ENCODE results near the gene RAPGEFL1.

RAPGEFL1 gene

DNA sequence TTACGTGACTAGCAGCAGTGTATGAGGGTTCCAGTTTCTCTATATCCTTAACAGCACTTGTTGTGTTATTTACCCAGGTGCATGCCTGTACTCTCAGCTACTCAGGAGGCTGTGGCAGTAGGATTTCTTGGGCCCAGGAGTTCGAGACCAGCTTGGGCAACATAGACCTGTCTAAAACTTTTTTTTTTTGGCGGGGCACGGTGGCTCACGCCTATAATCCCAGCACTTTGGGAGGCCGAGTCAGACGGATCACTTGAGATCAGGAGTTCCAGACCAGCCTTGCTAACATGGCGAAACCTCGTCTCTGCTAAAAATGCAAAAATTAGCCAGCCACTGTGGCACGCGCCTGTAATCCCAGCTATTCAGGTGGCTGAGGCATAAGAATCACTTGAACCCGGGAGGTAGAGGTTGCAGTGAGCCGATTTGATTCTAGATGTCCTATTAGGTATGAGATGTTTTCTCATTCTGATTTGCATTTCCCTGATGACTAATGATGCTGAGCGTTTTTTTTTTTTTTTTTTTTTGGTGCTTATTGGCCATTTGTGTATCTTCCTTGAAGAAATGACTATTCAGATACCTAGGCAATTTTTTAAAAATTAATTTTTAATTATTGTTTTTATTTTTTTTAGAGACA lies 23.6 kb upstream of the RAPGEFL1 start:
- Histone ChIP-seq H3K9ac (ENCODE audit: low read depth, low read length) (no peak overlapping the region), H3K9me3 (replicated peaks; ENCODE audit: low read length) (no peaks in the 10 kb centered on the region), H3K4me1 (ENCODE audit: control insufficient read depth, insufficient read depth, low read length) (peaks cover 10% of the 10 kb centered on the region), H3K4me2 (ENCODE audit: low read length) (no peak overlapping the region), H3K27me3 (ENCODE audit: control insufficient read depth, insufficient read depth, low read length) (no peaks in the 10 kb centered on the region), H3K4me3 (ENCODE audit: low read length) (no peak overlapping the region), H3K36me3 (ENCODE audit: insufficient read depth, low read length) (peaks cover 58% of the 10 kb centered on the region)

DNA sequence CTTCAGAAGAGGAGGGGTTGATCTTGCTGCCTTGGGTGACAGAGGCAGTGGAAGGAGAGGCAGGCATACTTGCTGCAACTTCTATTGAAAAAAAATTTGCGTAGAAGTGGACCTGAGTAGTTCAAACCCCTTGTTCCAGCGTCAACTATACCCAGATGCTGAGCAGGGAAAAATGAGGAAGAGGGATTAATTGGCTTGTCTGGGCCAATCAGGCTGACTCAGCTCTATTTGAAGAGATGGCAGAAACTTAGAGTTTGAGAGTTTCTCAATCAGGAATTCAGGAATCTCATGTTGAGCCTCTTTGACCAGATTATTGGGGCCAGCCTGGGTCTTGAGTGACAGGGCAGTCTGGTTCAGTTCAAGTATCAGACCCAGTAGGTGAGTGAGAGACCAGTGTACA lies 19.3 kb upstream of the RAPGEFL1 start:
- no peaks in the 10 kb centered on the region for H3K9me3 ChIP-seq (replicated peaks; ENCODE audit: low read length)
- H3K36me3 ChIP-seq (ENCODE audit: insufficient read depth, low read length) = peaks cover 46% of the 10 kb centered on the region
- no peaks in the 10 kb centered on the region for H3K27me3 ChIP-seq (ENCODE audit: control insufficient read depth, insufficient read depth, low read length)
- H3K4me2 ChIP-seq (ENCODE audit: low read length) = no peak overlapping the region
- no peak overlapping the region for H3K4me3 ChIP-seq (ENCODE audit: low read length)
- no peak overlapping the region for H3K9ac ChIP-seq (ENCODE audit: low read depth, low read length)
- H3K4me1 ChIP-seq (ENCODE audit: control insufficient read depth, insufficient read depth, low read length) = peaks cover 9% of the 10 kb centered on the region

DNA sequence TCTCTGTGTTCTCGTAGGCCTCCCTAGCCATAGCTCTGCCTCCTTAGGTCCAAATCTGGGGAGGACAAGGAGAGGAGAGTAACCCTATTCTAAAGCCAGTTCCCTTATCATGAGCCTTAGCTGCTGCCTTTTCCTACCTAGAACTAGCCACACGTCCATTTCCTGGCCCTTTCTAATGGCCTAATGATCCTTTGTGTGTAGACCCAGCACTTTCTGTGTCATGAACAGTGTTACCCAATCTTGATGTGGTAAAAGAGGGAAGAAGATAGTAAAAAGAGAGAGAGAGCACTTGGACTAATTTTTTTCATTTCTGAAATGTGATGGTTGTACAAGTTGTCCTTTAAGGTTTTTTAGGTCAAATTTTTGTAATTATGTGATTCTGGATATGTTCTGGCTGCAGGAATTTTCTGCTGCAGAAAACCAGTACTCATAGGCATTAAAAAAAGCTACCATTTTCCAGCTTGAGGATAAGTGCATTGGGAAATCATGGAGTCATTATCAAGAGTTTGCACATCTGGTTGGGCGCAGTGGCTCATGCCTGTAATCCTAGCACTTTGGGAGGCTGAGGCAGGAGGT lies 18.7 kb upstream of the RAPGEFL1 start:
- Histone ChIP-seq H3K4me2 (ENCODE audit: low read length) (no peak overlapping the region), H3K4me1 (ENCODE audit: control insufficient read depth, insufficient read depth, low read length) (peaks cover 4% of the 10 kb centered on the region), H3K27me3 (ENCODE audit: control insufficient read depth, insufficient read depth, low read length) (no peaks in the 10 kb centered on the region), H3K36me3 (ENCODE audit: insufficient read depth, low read length) (peaks cover 45% of the 10 kb centered on the region), H3K4me3 (ENCODE audit: low read length) (no peak overlapping the region), H3K9me3 (replicated peaks; ENCODE audit: low read length) (no peaks in the 10 kb centered on the region), H3K9ac (ENCODE audit: low read depth, low read length) (no peak overlapping the region)

DNA sequence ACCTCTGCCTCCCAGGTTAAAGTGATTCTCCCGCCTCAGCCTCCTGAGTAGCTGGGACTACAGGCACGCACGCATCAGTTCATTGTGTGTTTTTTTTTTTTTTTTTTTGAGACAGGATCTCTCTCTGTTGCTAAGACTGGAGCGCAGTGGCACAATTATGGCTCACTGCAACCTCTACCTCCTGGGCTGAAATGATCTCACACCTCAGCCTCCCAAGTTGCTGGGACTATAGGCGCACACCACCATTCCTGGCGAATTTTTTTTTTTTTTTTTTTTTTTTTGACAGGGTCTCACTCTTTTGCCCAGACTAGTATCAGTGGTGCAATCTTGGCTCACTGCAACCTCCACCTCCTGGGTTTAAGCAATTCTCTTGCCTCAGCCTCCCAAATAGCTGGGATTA lies 17.8 kb upstream of the RAPGEFL1 start:
- Histone ChIP-seq H3K36me3 (ENCODE audit: insufficient read depth, low read length) (peaks cover 44% of the 10 kb centered on the region), H3K4me2 (ENCODE audit: low read length) (no peak overlapping the region), H3K9me3 (replicated peaks; ENCODE audit: low read length) (no peaks in the 10 kb centered on the region), H3K4me1 (ENCODE audit: control insufficient read depth, insufficient read depth, low read length) (no peaks in the 10 kb centered on the region), H3K27me3 (ENCODE audit: control insufficient read depth, insufficient read depth, low read length) (no peaks in the 10 kb centered on the region), H3K9ac (ENCODE audit: low read depth, low read length) (no peak overlapping the region), H3K4me3 (ENCODE audit: low read length) (no peak overlapping the region)

DNA sequence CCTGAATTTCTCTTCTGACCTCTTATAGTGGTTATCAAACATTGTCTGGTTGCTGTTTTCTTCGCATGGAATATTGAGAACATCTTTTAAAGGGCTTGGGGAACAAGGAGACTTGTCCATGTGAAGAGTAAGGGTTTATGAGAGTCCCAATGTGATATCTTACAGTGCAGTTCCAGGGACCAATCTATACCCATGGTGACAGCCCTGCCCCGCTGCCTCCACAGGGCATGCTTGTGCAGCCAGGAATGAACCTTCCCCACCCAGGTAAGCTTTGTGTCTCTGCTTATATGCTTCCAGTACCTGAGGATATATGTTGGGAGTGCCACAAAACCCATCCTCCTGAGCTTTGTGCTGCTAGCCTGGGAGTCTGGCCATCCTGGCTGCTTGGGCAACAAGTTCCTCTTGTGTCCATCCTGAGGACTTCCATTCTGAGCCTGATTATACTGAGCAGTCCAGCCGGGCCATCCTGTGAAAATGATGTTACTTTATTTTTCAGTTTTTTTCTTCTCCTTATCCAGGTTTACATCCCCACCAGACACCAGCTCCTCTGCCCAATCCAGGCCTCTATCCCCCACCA lies 9.5 kb upstream of the RAPGEFL1 start:
- Histone ChIP-seq H3K36me3 (ENCODE audit: insufficient read depth, low read length) (peaks cover 78% of the 10 kb centered on the region), H3K27me3 (ENCODE audit: control insufficient read depth, insufficient read depth, low read length) (no peaks in the 10 kb centered on the region), H3K4me1 (ENCODE audit: control insufficient read depth, insufficient read depth, low read length) (peaks cover 3% of the 10 kb centered on the region), H3K9ac (ENCODE audit: low read depth, low read length) (no peak overlapping the region), H3K9me3 (replicated peaks; ENCODE audit: low read length) (no peaks in the 10 kb centered on the region), H3K4me2 (ENCODE audit: low read length) (no peak overlapping the region), H3K4me3 (ENCODE audit: low read length) (no peak overlapping the region)

DNA sequence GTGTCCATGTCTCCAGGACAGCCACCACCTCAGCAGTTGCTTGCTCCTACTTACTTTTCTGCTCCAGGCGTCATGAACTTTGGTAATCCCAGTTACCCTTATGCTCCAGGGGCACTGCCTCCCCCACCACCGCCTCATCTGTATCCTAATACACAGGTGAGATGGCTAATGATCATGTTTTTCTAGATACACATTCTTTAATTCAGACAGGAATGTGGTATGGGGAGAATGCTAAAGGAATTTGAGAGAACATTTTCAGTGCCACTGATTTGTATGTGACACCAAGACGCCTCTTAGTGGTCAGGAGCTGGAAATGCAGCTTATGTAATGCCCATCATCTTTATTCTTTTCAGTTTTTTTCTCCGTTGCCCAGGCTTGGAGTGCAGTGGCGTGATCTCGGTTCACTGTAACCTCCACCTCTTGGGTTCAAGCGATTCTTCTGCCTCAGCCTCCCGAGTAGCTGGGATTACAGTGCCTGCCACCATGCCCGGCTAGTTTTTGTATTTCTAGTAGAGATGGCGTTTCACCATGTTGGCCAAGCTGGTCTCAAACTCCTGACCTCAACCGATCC lies 8.9 kb upstream of the RAPGEFL1 start:
- H3K9ac ChIP-seq (ENCODE audit: low read depth, low read length) = no peak overlapping the region
- H3K27me3 ChIP-seq (ENCODE audit: control insufficient read depth, insufficient read depth, low read length) = no peaks in the 10 kb centered on the region
- peaks cover 3% of the 10 kb centered on the region for H3K4me1 ChIP-seq (ENCODE audit: control insufficient read depth, insufficient read depth, low read length)
- no peaks in the 10 kb centered on the region for H3K9me3 ChIP-seq (replicated peaks; ENCODE audit: low read length)
- no peak overlapping the region for H3K4me3 ChIP-seq (ENCODE audit: low read length)
- peaks cover 77% of the 10 kb centered on the region for H3K36me3 ChIP-seq (ENCODE audit: insufficient read depth, low read length)
- no peak overlapping the region for H3K4me2 ChIP-seq (ENCODE audit: low read length)

DNA sequence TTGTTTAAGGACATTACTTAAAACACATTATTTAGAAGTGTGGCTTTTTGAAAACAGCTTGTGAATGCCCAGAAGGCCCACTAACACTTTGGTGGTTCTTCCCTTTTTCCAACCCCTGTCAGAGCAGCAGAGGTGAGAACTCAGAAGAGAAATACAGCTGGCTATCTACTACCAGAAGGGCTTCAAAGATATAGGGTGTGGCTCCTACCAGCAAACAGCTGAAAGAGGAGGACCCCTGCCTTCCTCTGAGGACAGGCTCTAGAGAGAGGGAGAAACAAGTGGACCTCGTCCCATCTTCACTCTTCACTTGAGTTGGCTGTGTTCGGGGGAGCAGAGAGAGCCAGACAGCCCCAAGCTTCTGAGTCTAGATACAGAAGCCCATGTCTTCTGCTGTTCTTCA lies 6.9 kb upstream of the RAPGEFL1 start:
- no peak overlapping the region for H3K4me3 ChIP-seq (ENCODE audit: low read length)
- H3K4me1 ChIP-seq (ENCODE audit: control insufficient read depth, insufficient read depth, low read length) = peaks cover 3% of the 10 kb centered on the region
- peaks cover 77% of the 10 kb centered on the region for H3K36me3 ChIP-seq (ENCODE audit: insufficient read depth, low read length)
- H3K27me3 ChIP-seq (ENCODE audit: control insufficient read depth, insufficient read depth, low read length) = no peaks in the 10 kb centered on the region
- H3K9ac ChIP-seq (ENCODE audit: low read depth, low read length) = no peak overlapping the region
- no peak overlapping the region for H3K4me2 ChIP-seq (ENCODE audit: low read length)
- H3K9me3 ChIP-seq (replicated peaks; ENCODE audit: low read length) = no peaks in the 10 kb centered on the region

DNA sequence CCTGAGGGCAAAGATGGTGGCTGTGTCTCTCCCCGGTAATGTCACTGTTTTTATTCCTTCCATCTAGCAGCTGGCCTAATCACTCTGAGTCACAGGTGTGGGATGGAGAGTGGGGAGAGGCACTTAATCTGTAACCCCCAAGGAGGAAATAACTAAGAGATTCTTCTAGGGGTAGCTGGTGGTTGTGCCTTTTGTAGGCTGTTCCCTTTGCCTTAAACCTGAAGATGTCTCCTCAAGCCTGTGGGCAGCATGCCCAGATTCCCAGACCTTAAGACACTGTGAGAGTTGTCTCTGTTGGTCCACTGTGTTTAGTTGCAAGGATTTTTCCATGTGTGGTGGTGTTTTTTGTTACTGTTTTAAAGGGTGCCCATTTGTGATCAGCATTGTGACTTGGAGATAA lies 5.5 kb upstream of the RAPGEFL1 start:
- Histone ChIP-seq H3K9ac (ENCODE audit: low read depth, low read length) (no peak overlapping the region), H3K4me2 (ENCODE audit: low read length) (no peak overlapping the region), H3K27me3 (ENCODE audit: control insufficient read depth, insufficient read depth, low read length) (no peaks in the 10 kb centered on the region), H3K4me3 (ENCODE audit: low read length) (no peak overlapping the region), H3K36me3 (ENCODE audit: insufficient read depth, low read length) (peaks cover 71% of the 10 kb centered on the region), H3K4me1 (ENCODE audit: control insufficient read depth, insufficient read depth, low read length) (peaks cover 4% of the 10 kb centered on the region), H3K9me3 (replicated peaks; ENCODE audit: low read length) (no peaks in the 10 kb centered on the region)

DNA sequence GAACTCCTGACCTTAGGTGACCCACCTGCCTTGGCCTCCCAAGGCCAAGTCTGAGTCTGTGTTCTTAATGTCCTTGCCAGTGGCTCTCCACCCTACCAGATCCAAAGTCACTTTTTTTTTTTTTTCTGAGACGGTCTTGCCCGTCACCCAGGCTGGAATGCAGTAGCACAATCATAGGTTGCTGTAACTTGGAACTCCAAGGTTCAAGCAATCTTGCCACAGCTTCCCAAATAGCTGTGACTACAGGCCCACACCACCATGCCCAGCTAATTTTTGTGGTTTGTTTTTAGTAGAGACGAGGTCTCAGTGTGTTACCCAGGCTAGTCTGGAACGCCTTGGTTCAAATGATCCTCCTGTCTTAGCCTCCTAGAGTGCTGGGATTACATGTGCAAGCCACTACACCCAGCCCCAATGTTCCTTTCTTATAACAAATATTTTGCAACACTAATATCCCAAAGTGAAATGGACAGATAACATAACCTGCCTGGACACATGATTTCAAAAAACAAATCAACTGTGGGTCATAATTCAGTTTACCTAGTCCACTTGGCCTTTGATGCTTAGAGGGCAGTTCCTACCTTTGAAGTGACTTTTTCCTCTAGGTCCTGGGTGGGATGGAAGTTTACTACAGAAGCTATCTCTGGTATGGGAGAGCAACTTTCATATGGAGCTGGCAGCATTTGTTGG lies 4.0 kb upstream of the RAPGEFL1 start:
- Histone ChIP-seq H3K4me3 (ENCODE audit: low read length) (no peak overlapping the region), H3K9me3 (replicated peaks; ENCODE audit: low read length) (no peaks in the 10 kb centered on the region), H3K4me2 (ENCODE audit: low read length) (no peak overlapping the region), H3K9ac (ENCODE audit: low read depth, low read length) (no peak overlapping the region), H3K4me1 (ENCODE audit: control insufficient read depth, insufficient read depth, low read length) (peaks cover 6% of the 10 kb centered on the region), H3K36me3 (ENCODE audit: insufficient read depth, low read length) (peaks cover 59% of the 10 kb centered on the region), H3K27me3 (ENCODE audit: control insufficient read depth, insufficient read depth, low read length) (no peaks in the 10 kb centered on the region)

DNA sequence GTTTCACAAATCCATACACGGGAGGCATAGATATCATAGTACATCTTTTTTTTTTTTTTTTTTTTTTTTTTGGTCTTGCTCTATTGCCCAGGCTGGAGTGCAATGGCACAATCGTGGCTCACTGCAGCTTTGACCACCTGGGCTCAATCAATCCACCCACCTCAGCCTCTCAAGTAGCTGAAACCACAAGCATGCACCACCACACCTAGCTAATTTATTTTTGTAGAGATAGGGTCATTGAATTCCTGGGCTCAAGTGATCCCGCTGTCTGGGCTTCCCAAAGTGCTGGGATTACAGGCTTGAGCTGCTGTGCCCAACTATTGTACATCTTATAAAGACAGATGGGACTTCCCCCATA lies 3.5 kb upstream of the RAPGEFL1 start:
- Histone ChIP-seq H3K4me1 (ENCODE audit: control insufficient read depth, insufficient read depth, low read length) (peaks cover 6% of the 10 kb centered on the region), H3K9ac (ENCODE audit: low read depth, low read length) (no peak overlapping the region), H3K27me3 (ENCODE audit: control insufficient read depth, insufficient read depth, low read length) (no peaks in the 10 kb centered on the region), H3K9me3 (replicated peaks; ENCODE audit: low read length) (no peaks in the 10 kb centered on the region), H3K36me3 (ENCODE audit: insufficient read depth, low read length) (peaks cover 61% of the 10 kb centered on the region), H3K4me3 (ENCODE audit: low read length) (no peak overlapping the region), H3K4me2 (ENCODE audit: low read length) (no peak overlapping the region)

DNA sequence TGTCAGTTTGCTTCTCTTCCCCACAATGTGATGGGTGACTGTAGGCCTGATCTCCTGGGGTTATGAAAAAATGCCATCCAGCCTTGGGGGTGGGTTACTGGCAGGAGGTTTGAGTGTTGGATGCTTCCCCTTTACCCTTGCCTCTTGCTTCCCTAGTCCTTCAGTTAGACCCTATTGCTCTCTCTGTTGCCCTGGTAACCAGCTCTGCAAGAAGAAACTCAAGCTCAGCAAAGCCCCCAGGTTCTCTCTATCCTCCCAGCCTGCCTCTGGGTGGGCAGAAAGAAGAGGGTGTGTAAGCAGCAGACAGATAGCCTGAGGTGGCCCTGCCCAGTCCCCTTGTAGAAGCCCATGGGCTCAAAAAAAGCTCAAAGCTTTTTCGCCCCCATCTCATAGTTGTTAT lies 2.8 kb upstream of the RAPGEFL1 start:
- Histone ChIP-seq H3K36me3 (ENCODE audit: insufficient read depth, low read length) (peaks cover 54% of the 10 kb centered on the region), H3K9me3 (replicated peaks; ENCODE audit: low read length) (no peaks in the 10 kb centered on the region), H3K9ac (ENCODE audit: low read depth, low read length) (no peak overlapping the region), H3K27me3 (ENCODE audit: control insufficient read depth, insufficient read depth, low read length) (no peaks in the 10 kb centered on the region), H3K4me1 (ENCODE audit: control insufficient read depth, insufficient read depth, low read length) (peaks cover 8% of the 10 kb centered on the region), H3K4me2 (ENCODE audit: low read length) (no peak overlapping the region), H3K4me3 (ENCODE audit: low read length) (no peak overlapping the region)
